Chondrocyte (in vitro differentiated cells): ENCODE data around the gene CTRB1. TPM values are rescaled to one million over a fixed set of nuclear protein-coding genes. Genes with fewer than 3 reads are reported as not detected.
A peak's percentile ranks its signal among the peaks of the same experiment; 100 is the strongest.

Experiments used
- DNase-seq: peaks from one replicate; pipeline ENCODE4 v3.0.0; 2021; ENCODE audit warnings: mixed read lengths, low spot score
- H3K27ac Mint-ChIP-seq: one replicate; pipeline ENCODE4 v1.8.0; 2021; ENCODE audit warnings: mild to moderate bottlenecking, moderate library complexity, mixed read lengths; ENCODE audit not compliant: unreplicated experiment
- H3K27me3 Mint-ChIP-seq: 2 replicates; pipeline ENCODE4 v1.8.0; 2021; ENCODE audit warnings: low read depth, mixed read lengths
- H3K36me3 Mint-ChIP-seq: 2 replicates; pipeline ENCODE4 v1.8.0; 2021; ENCODE audit warnings: low read depth, mixed read lengths
- H3K4me1 Mint-ChIP-seq: 2 replicates; pipeline ENCODE4 v1.8.0; 2021; ENCODE audit warnings: low read depth, mild to moderate bottlenecking, mixed read lengths
- H3K4me3 Mint-ChIP-seq: one replicate; pipeline ENCODE4 v1.8.0; 2021; ENCODE audit warnings: mild to moderate bottlenecking, moderate library complexity, mixed read lengths; ENCODE audit not compliant: unreplicated experiment
- H3K9me3 Mint-ChIP-seq: 2 replicates; pipeline ENCODE4 v1.8.0; 2021; ENCODE audit warnings: low read depth, mixed read lengths
- CTCF ChIP-seq: fragments of 200-600 bp; sonication (generic); IDR thresholded peaks from 2 replicates; pipeline ENCODE4 v1.5.0; 2021; ENCODE audit warnings: antibody characterized with exemption, mild to moderate bottlenecking, moderate library complexity
- total RNA-seq: library from RNA; stranded (reverse); gene quantifications from 3 replicates; pipeline ENCODE4 v1.2.1, GENCODE V29; 2021

CTRB1 gene
- total RNA-seq, 1 donor from 2014 or later: not detected

- Mint-ChIP-seq H3K4me1 (no peaks in the 10 kb centered on the region), H3K36me3 (peaks cover 6% of the 10 kb centered on the region), H3K27me3 (no peaks in the 10 kb centered on the region), H3K27ac (no peak overlapping the region), H3K4me3 (no peak overlapping the region), H3K9me3 (peaks cover 39% of the 10 kb centered on the region)
- TF ChIP-seq CTCF: no peak
- peak; percentile 36 for DNase-seq
These were observed 39.6 kb upstream of the CTRB1 start for GRCh38 chr16:75179208-75179607.

- Mint-ChIP-seq H3K36me3 (peaks cover 2% of the 10 kb centered on the region), H3K27ac (no peak overlapping the region), H3K9me3 (peaks cover 22% of the 10 kb centered on the region), H3K4me1 (no peaks in the 10 kb centered on the region), H3K4me3 (no peak overlapping the region), H3K27me3 (no peaks in the 10 kb centered on the region)
- DNase-seq: no peak
- no peak for TF ChIP-seq CTCF
These were observed 37.2 kb upstream of the CTRB1 start for GRCh38 chr16:75181630-75182029.

- peak; percentile 59 for DNase-seq
- H3K27me3 Mint-ChIP-seq: peaks cover 6% of the 10 kb centered on the region
- no peaks in the 10 kb centered on the region for H3K9me3 Mint-ChIP-seq
- H3K4me3 Mint-ChIP-seq: no peak overlapping the region
- no peaks in the 10 kb centered on the region for H3K36me3 Mint-ChIP-seq
- TF ChIP-seq CTCF: no peak
- peaks cover 14% of the 10 kb centered on the region for H3K4me1 Mint-ChIP-seq
- H3K27ac Mint-ChIP-seq: no peak overlapping the region
These were observed 29.8 kb upstream of the CTRB1 start for GRCh38 chr16:75188832-75189477.

GRCh38 chr16:75189638-75190245, 29.0 kb upstream of the CTRB1 start:
- Mint-ChIP-seq H3K9me3 (no peaks in the 10 kb centered on the region), H3K27ac (no peak overlapping the region), H3K27me3 (peaks cover 6% of the 10 kb centered on the region), H3K36me3 (no peaks in the 10 kb centered on the region), H3K4me1 (peaks cover 14% of the 10 kb centered on the region), H3K4me3 (no peak overlapping the region)
- TF ChIP-seq CTCF: no peak
- peak; percentile 55 for DNase-seq

- H3K27ac Mint-ChIP-seq: no peak overlapping the region
- no peak overlapping the region for H3K4me3 Mint-ChIP-seq
- no peaks in the 10 kb centered on the region for H3K9me3 Mint-ChIP-seq
- TF ChIP-seq CTCF: no peak
- H3K36me3 Mint-ChIP-seq: no peaks in the 10 kb centered on the region
- H3K4me1 Mint-ChIP-seq: peaks cover 14% of the 10 kb centered on the region
- peak; percentile 35 for DNase-seq
- H3K27me3 Mint-ChIP-seq: peaks cover 14% of the 10 kb centered on the region
These were observed 26.1 kb upstream of the CTRB1 start for GRCh38 chr16:75192606-75193264.
